Dedifferentiated amniotic fluid mesenchymal stem cell (primary cell): Measurements from ENCODE around the gene RILPL2.
"Not testable (repeated sequence)": the region's sequence is repeated elsewhere in the genome, so short reads cannot be mapped to it uniquely, and the experiment has no call there.

Experiments used
- DNase-seq: peaks from one replicate; pipeline ENCODE4 v3.0.0-alpha.2; 2016; ENCODE audit errors: extremely low spot score

Gene RILPL2

GRCh38 chr12:123404581-123404980 lies 31.9 kb downstream of the RILPL2 start:
- DNase-seq: no peak

- no peak for DNase-seq
Measured at GRCh38 chr12:123401753-123402683, 34.5 kb downstream of the RILPL2 start.

GRCh38 chr12:123399255-123399617 lies 37.2 kb downstream of the RILPL2 start:
- DNase-seq: no peak

- DNase-seq: no peak
Measured at GRCh38 chr12:123398550-123399254, 37.8 kb downstream of the RILPL2 start.

- no peak for DNase-seq
Measured at GRCh38 chr12:123398177-123398549, 38.3 kb downstream of the RILPL2 start.

- no peak for DNase-seq
Measured at GRCh38 chr12:123397400-123397799, 39.1 kb downstream of the RILPL2 start.

GRCh38 chr12:123396954-123397353 lies 39.5 kb downstream of the RILPL2 start:
- DNase-seq: no peak

GRCh38 chr12:123396543-123396942 lies 39.9 kb downstream of the RILPL2 start:
- no peak for DNase-seq

GRCh38 chr12:123395236-123395635 lies 41.2 kb downstream of the RILPL2 start:
- DNase-seq: no peak

- peak; percentile 73 for DNase-seq
Measured at GRCh38 chr12:123393747-123394146, 42.7 kb downstream of the RILPL2 start.

- DNase-seq: no peak
Measured at GRCh38 chr12:123391546-123392343, 44.7 kb downstream of the RILPL2 start.

- no peak for DNase-seq
Measured at GRCh38 chr12:123390498-123391426, 45.7 kb downstream of the RILPL2 start.

- DNase-seq: no peak
Measured at GRCh38 chr12:123389560-123390351, 46.7 kb downstream of the RILPL2 start.

- no peak for DNase-seq
Measured at GRCh38 chr12:123388951-123389559, 47.4 kb downstream of the RILPL2 start.

GRCh38 chr12:123388177-123388950 lies 48.1 kb downstream of the RILPL2 start:
- peak; percentile 44 for DNase-seq

GRCh38 chr12:123387508-123388176 lies 48.8 kb downstream of the RILPL2 start:
- DNase-seq: no peak

- DNase-seq: not testable (repeated sequence)
Measured at GRCh38 chr12:123385536-123385935, 50.9 kb downstream of the RILPL2 start.

- peak; percentile 74 for DNase-seq
Measured at GRCh38 chr12:123384994-123385376, 51.5 kb downstream of the RILPL2 start.
